Measurements from ENCODE around the gene CFLAR. TPM values are rescaled to one million over a fixed set of nuclear protein-coding genes. Genes with fewer than 3 reads are reported as not detected.

Gene CFLAR
- total RNA-seq, 4 donors from 2014 or later: 145 to 346 (median 176) TPM

- Histone ChIP-seq H3K27me3 (no peaks in the 10 kb centered on the region), H3K4me1 (peaks cover 2 to 62% (median 10%) of the 10 kb centered on the region in 3 donors), H3K36me3 (peaks cover 0 to under 1% of the 10 kb centered on the region in 2 donors), H3K4me3 (peak overlapping the region; percentile 76 to 84), H3K27ac (peak overlapping the region; percentile 97 to 99 (median 98)), H3K9me3 (no peaks in the 10 kb centered on the region)
- WGBS, 2 donors (ENCODE audit: low coverage in 1 of 2): 7 to 9% methylated on average over 3 to 8 of the region's 48 CpGs
- TF ChIP-seq POLR2AphosphoS5 (IDR thresholded peaks at IDR 0.05) (peak; percentile 57), EP300 (IDR thresholded peaks at IDR 0.05) (no peak), CTCF (IDR thresholded peaks at IDR 0.05) (peak; percentile 42 to 76 (median 68)), POLR2A (IDR thresholded peaks at IDR 0.05) (peak; percentile 39 to 47)
- peak; percentile 47 for ATAC-seq
Observed at GRCh38 chr2:201118121-201118960, 2.4 kb downstream of the CFLAR start.

GRCh38 chr2:201118961-201119854, 3.2 kb downstream of the CFLAR start:
- H3K36me3 ChIP-seq: peaks cover 0 to 6% of the 10 kb centered on the region in 2 donors
- H3K27me3 ChIP-seq: no peaks in the 10 kb centered on the region
- WGBS, 2 donors (ENCODE audit: low coverage in 1 of 2): 36 to 42% methylated on average over 6 to 7 of the region's 12 CpGs
- H3K4me1 ChIP-seq: peaks cover 8 to 69% (median 16%) of the 10 kb centered on the region in 3 donors
- TF ChIP-seq POLR2A (IDR thresholded peaks at IDR 0.05) (no peak), POLR2AphosphoS5 (IDR thresholded peaks at IDR 0.05) (no peak), EP300 (IDR thresholded peaks at IDR 0.05) (no peak), CTCF (IDR thresholded peaks at IDR 0.05) (no peak)
- ATAC-seq: no peak
- H3K9me3 ChIP-seq: no peaks in the 10 kb centered on the region
- peak overlapping the region; percentile 76 to 84 for H3K4me3 ChIP-seq
- H3K27ac ChIP-seq: peak overlapping the region; percentile 97 to 99 (median 98)

- WGBS, 2 donors (ENCODE audit: low coverage in 1 of 2): no CpG with 5 or more reads among the region's 1 CpG
- Histone ChIP-seq H3K27me3 (no peaks in the 10 kb centered on the region), H3K4me3 (peak overlapping the region; percentile 8 to 76), H3K9me3 (no peaks in the 10 kb centered on the region), H3K36me3 (peaks cover 0 to 6% of the 10 kb centered on the region in 2 donors), H3K4me1 (peaks cover 26 to 85% (median 37%) of the 10 kb centered on the region in 3 donors), H3K27ac (peak overlapping the region; percentile 25 to 98 (median 32))
- ATAC-seq: no peak
- TF ChIP-seq EP300 (IDR thresholded peaks at IDR 0.05) (no peak), POLR2AphosphoS5 (IDR thresholded peaks at IDR 0.05) (no peak), CTCF (IDR thresholded peaks at IDR 0.05) (no peak), POLR2A (IDR thresholded peaks at IDR 0.05) (no peak)
Observed at GRCh38 chr2:201122276-201122675, 6.3 kb downstream of the CFLAR start.

- H3K9me3 ChIP-seq: no peaks in the 10 kb centered on the region
- H3K4me1 ChIP-seq: peaks cover 45 to 100% (median 63%) of the 10 kb centered on the region in 3 donors
- ATAC-seq: peak; percentile 52
- peak overlapping the region in 1 of 2 donors; percentile 31 for H3K4me3 ChIP-seq
- WGBS, 2 donors (ENCODE audit: low coverage in 1 of 2): 7 to 28% methylated on average over 8 to 9 of the region's 9 CpGs
- no peaks in the 10 kb centered on the region for H3K27me3 ChIP-seq
- no peak for TF ChIP-seq EP300 (IDR thresholded peaks at IDR 0.05)
- TF ChIP-seq POLR2AphosphoS5 (IDR thresholded peaks at IDR 0.05): no peak
- TF ChIP-seq POLR2A (IDR thresholded peaks at IDR 0.05): no peak
- TF ChIP-seq CTCF (IDR thresholded peaks at IDR 0.05): no peak
- H3K36me3 ChIP-seq: peaks cover 0 to 14% of the 10 kb centered on the region in 2 donors
- peak overlapping the region; percentile 77 to 98 (median 82) for H3K27ac ChIP-seq
Observed at GRCh38 chr2:201126308-201127151, 10.6 kb downstream of the CFLAR start.
